A673 (cell line): ENCODE data around the gene MOXD1.

Experiments
- EZH2 ChIP-seq: fragments of 200-600 bp; sonication (generic); IDR thresholded peaks from 2 replicates; pipeline ENCODE4 v1.6.1; 2017; ENCODE audit warnings: borderline replicate concordance, low read depth, mild to moderate bottlenecking, mixed read lengths, antibody characterized with exemption, low read length; ENCODE audit not compliant: poor library complexity, severe bottlenecking
- TF ChIP-seq, protein P1 (sequence below): fragments of 300-800, 200-600 bp; sonication (generic); conservative IDR thresholded peaks from 2 replicates; pipeline ENCODE4 v1.5.1; 2017; ENCODE audit warnings: low read depth, mild to moderate bottlenecking, antibody characterized with exemption, low read length, moderate library complexity, mixed read lengths

DNA sequence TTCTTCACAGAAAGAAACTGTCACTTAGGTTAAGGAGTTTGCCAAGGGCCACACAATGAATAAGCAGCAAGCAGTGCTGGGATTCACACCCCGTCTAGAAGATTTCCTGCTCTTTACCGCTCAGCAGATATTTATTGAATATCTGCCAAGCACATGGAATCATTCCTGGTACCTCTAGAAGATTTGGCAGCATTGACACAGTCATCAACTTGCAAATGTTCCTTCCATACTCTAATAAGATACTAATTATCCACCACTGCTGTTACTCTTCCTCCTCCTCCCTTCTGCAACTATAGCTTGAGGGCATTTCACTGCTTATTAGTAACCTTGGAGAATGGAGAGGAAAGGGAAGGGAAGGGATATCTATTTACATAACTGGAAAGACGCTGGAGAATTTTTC lies 13.0 kb downstream of the MOXD1 start:
- no peak for TF ChIP-seq EZH2
- TF ChIP-seq, protein P1, sequence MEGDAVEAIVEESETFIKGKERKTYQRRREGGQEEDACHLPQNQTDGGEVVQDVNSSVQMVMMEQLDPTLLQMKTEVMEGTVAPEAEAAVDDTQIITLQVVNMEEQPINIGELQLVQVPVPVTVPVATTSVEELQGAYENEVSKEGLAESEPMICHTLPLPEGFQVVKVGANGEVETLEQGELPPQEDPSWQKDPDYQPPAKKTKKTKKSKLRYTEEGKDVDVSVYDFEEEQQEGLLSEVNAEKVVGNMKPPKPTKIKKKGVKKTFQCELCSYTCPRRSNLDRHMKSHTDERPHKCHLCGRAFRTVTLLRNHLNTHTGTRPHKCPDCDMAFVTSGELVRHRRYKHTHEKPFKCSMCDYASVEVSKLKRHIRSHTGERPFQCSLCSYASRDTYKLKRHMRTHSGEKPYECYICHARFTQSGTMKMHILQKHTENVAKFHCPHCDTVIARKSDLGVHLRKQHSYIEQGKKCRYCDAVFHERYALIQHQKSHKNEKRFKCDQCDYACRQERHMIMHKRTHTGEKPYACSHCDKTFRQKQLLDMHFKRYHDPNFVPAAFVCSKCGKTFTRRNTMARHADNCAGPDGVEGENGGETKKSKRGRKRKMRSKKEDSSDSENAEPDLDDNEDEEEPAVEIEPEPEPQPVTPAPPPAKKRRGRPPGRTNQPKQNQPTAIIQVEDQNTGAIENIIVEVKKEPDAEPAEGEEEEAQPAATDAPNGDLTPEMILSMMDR = no peak
